GM12892 (cell line): ENCODE measurements around the gene KAZN.

Source experiments
- POLR2A ChIP-seq: IDR thresholded peaks from 2 replicates; pipeline ENCODE4 v1.6.1; 2011; ENCODE audit warnings: low read depth, low read length, control low read depth
- POLR2AphosphoS5 ChIP-seq: IDR thresholded peaks from 2 replicates; pipeline ENCODE4 v1.6.1; 2011; ENCODE audit warnings: low read depth, low read length, control low read depth

- TF ChIP-seq POLR2AphosphoS5 (no peak), POLR2A (no peak)
Measured at GRCh38 chr1:15020943-15021745, 422.7 kb downstream of the KAZN start.
